HG03460 (cell line): Measurements from ENCODE around the gene SKIC2.
"Not testable (repeated sequence)": the region's sequence is repeated elsewhere in the genome, so short reads cannot be mapped to it uniquely, and the experiment has no call there.

Source experiments
- ATAC-seq: cut with Tn5 transposase; IDR thresholded peaks from one replicate; pipeline ENCODE4 v1.9.1; 2021; ENCODE audit not compliant: unreplicated experiment

The SKIC2 gene

GRCh38 chr6:32003301-32003700, 44.3 kb downstream of the SKIC2 start:
- not testable (repeated sequence) for ATAC-seq

- not testable (repeated sequence) for ATAC-seq
These were observed 45.4 kb downstream of the SKIC2 start for GRCh38 chr6:32004393-32004792.

- ATAC-seq: not testable (repeated sequence)
These were observed 46.0 kb downstream of the SKIC2 start for GRCh38 chr6:32004864-32005537.

- ATAC-seq: not testable (repeated sequence)
These were observed 46.5 kb downstream of the SKIC2 start for GRCh38 chr6:32005538-32005880.

- ATAC-seq: not testable (repeated sequence)
These were observed 47.1 kb downstream of the SKIC2 start for GRCh38 chr6:32005991-32006529.

- not testable (repeated sequence) for ATAC-seq
These were observed 48.1 kb downstream of the SKIC2 start for GRCh38 chr6:32007086-32007485.

- ATAC-seq: not testable (repeated sequence)
These were observed 49.1 kb downstream of the SKIC2 start for GRCh38 chr6:32008037-32008436.

- not testable (repeated sequence) for ATAC-seq
These were observed 49.6 kb downstream of the SKIC2 start for GRCh38 chr6:32008616-32009015.

- ATAC-seq: not testable (repeated sequence)
These were observed 50.6 kb downstream of the SKIC2 start for GRCh38 chr6:32009537-32009936.

- ATAC-seq: not testable (repeated sequence)
These were observed 52.0 kb downstream of the SKIC2 start for GRCh38 chr6:32010856-32011530.

GRCh38 chr6:32012941-32013617, 54.1 kb downstream of the SKIC2 start:
- ATAC-seq: not testable (repeated sequence)

- not testable (repeated sequence) for ATAC-seq
These were observed 54.8 kb downstream of the SKIC2 start for GRCh38 chr6:32013738-32014137.

- not testable (repeated sequence) for ATAC-seq
These were observed 55.6 kb downstream of the SKIC2 start, which contains the start of gene C4B for GRCh38 chr6:32014547-32014946. C4B (plus strand) TSS chr6:32014795; CDS start chr6:32014846, 51 bp downstream.
